Measurements from ENCODE around the gene HLA-DRB1. TPM values are rescaled to one million over a fixed set of nuclear protein-coding genes. Genes with fewer than 3 reads are reported as not detected.

Gene HLA-DRB1
- total RNA-seq, 1 donor from 2014 or later, result 4.7 TPM

DNA sequence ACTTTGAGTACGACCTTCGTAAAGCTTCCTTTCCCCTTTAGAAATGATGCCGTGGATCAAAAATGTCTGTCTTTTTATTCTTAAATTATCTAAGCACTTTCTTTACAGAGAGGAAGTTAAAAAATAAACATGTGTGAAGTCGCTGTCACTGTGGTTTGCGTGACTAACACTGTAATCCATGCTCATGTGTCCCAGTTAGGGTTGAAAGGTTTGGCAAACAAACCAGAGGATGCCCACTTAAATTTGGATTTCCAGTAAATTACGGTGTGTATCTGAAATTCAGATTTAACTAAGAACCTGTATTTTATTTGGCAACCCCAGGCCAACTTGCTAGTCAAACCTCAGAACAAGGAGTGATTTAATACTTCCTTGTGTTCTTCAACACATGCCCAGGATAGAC is 21.1 kb downstream of the HLA-DRB1 start:
- peaks cover 12% of the 10 kb centered on the region for H3K4me1 Mint-ChIP-seq
- peak overlapping the region; percentile 43 for H2AFZ ChIP-seq (replicated peaks)

GRCh38 chr6:32566957-32567356 is 22.7 kb downstream of the HLA-DRB1 start:
- no peak overlapping the region for H3K9ac ChIP-seq
- no peak overlapping the region for H3K4me3 ChIP-seq
- no peak overlapping the region for H3K4me2 ChIP-seq
- Mint-ChIP-seq H3K27me3 (ENCODE audit: insufficient read depth, low read depth) (no peaks in the 10 kb centered on the region), H3K27ac (no peak overlapping the region), H3K4me3 (no peak overlapping the region), H3K4me1 (peaks cover 12% of the 10 kb centered on the region), H3K9me3 (peaks cover 3% of the 10 kb centered on the region), H3K36me3 (no peaks in the 10 kb centered on the region)
- no peaks in the 10 kb centered on the region for H3K9me3 ChIP-seq (ENCODE audit: low read depth)
- H3K36me3 ChIP-seq, result no peaks in the 10 kb centered on the region
- H3K4me1 ChIP-seq, result peaks cover 6% of the 10 kb centered on the region
- H3K27ac ChIP-seq, result no peak overlapping the region
- no peaks in the 10 kb centered on the region for H3F3A ChIP-seq (ENCODE audit: low read depth)
- H2AFZ ChIP-seq (replicated peaks), result no peak overlapping the region
- TF ChIP-seq CTCF (IDR thresholded peaks at IDR 0.05), result no peak
- no peak for TF ChIP-seq EZH2phosphoT487 (IDR thresholded peaks at IDR 0.05)
- no peak for TF ChIP-seq EZH2 (IDR thresholded peaks at IDR 0.05)
- no peaks in the 10 kb centered on the region for H3K27me3 ChIP-seq
- H4K20me1 ChIP-seq (ENCODE audit: low read depth), result no peaks in the 10 kb centered on the region
- no peak for DNase-seq (ENCODE audit: low spot score)
- no peaks in the 10 kb centered on the region for H3K79me2 ChIP-seq (ENCODE audit: low read depth)

More for the DNA sequence above, 21.1 kb downstream of the HLA-DRB1 start:
- H3K27ac Mint-ChIP-seq, result no peak overlapping the region
- Histone ChIP-seq H3K27ac (no peak overlapping the region), H3K4me3 (no peak overlapping the region), H3K27me3 (no peaks in the 10 kb centered on the region), H3F3A (ENCODE audit: low read depth) (no peaks in the 10 kb centered on the region), H3K4me1 (peaks cover 6% of the 10 kb centered on the region), H4K20me1 (ENCODE audit: low read depth) (no peaks in the 10 kb centered on the region), H3K36me3 (no peaks in the 10 kb centered on the region), H3K4me2 (no peak overlapping the region), H3K9ac (no peak overlapping the region), H3K9me3 (ENCODE audit: low read depth) (no peaks in the 10 kb centered on the region), H3K79me2 (ENCODE audit: low read depth) (no peaks in the 10 kb centered on the region)
- DNase-seq (ENCODE audit: low spot score), result no peak
- no peak overlapping the region for H3K4me3 Mint-ChIP-seq
- H3K27me3 Mint-ChIP-seq (ENCODE audit: insufficient read depth, low read depth), result no peaks in the 10 kb centered on the region
- H3K9me3 Mint-ChIP-seq, result peaks cover 3% of the 10 kb centered on the region
- no peaks in the 10 kb centered on the region for H3K36me3 Mint-ChIP-seq
- no peak for TF ChIP-seq CTCF (IDR thresholded peaks at IDR 0.05)
- no peak for TF ChIP-seq EZH2 (IDR thresholded peaks at IDR 0.05)
- TF ChIP-seq EZH2phosphoT487 (IDR thresholded peaks at IDR 0.05), result no peak

- H3K27ac Mint-ChIP-seq, result no peak overlapping the region
- no peaks in the 10 kb centered on the region for H3K36me3 ChIP-seq
- H3K27me3 Mint-ChIP-seq (ENCODE audit: insufficient read depth, low read depth), result peaks cover 6% of the 10 kb centered on the region
These were observed 24.1 kb downstream of the HLA-DRB1 start for GRCh38 chr6:32565511-32565910.

More at GRCh38 chr6:32565511-32565910, 24.1 kb downstream of the HLA-DRB1 start:
- H3K9ac ChIP-seq, result no peak overlapping the region
- H3F3A ChIP-seq (ENCODE audit: low read depth), result no peaks in the 10 kb centered on the region
- no peaks in the 10 kb centered on the region for H4K20me1 ChIP-seq (ENCODE audit: low read depth)
- TF ChIP-seq EZH2 (IDR thresholded peaks at IDR 0.05) (no peak), CTCF (IDR thresholded peaks at IDR 0.05) (no peak), EZH2phosphoT487 (IDR thresholded peaks at IDR 0.05) (no peak)
- H3K4me1 Mint-ChIP-seq, result peaks cover 8% of the 10 kb centered on the region
- H3K4me3 ChIP-seq, result no peak overlapping the region
- H3K4me2 ChIP-seq, result no peak overlapping the region
- H3K9me3 ChIP-seq (ENCODE audit: low read depth), result no peaks in the 10 kb centered on the region
- H3K79me2 ChIP-seq (ENCODE audit: low read depth), result no peaks in the 10 kb centered on the region
- no peaks in the 10 kb centered on the region for H3K36me3 Mint-ChIP-seq
- no peak overlapping the region for H2AFZ ChIP-seq (replicated peaks)
- peaks cover 6% of the 10 kb centered on the region for H3K4me1 ChIP-seq
- H3K27me3 ChIP-seq, result no peaks in the 10 kb centered on the region
- H3K27ac ChIP-seq, result no peak overlapping the region
- DNase-seq (ENCODE audit: low spot score), result no peak
- no peak overlapping the region for H3K4me3 Mint-ChIP-seq
- peaks cover 3% of the 10 kb centered on the region for H3K9me3 Mint-ChIP-seq

All from neural progenitor cell (in vitro differentiated cells).